K562 (cell line): Measurements from ENCODE around the gene MEFV. TPM values are rescaled to one million over a fixed set of nuclear protein-coding genes. Genes with fewer than 3 reads are reported as not detected.

ENCODE experiments used
- ARNT ChIP-seq, 2 experiments: fragments of 450-650 bp; IDR thresholded peaks; 2 replicates each; pipeline ENCODE4 v1.6.1; 2016; ENCODE audit warnings: mild to moderate bottlenecking in 1 of 2
- FOSL1 ChIP-seq: fragments of 200-800 bp; sonication (Bioruptor generic); conservative IDR thresholded peaks from 2 replicates; pipeline ENCODE4 v1.6.1; 2016; ENCODE audit warnings: missing genetic modification characterization, missing compliant biosample characterization
- HIVEP1 ChIP-seq: fragments of 250-450 bp; sonication (Bioruptor Pico); IDR thresholded peaks from 2 replicates; pipeline ENCODE4 v1.4.0; 2020; ENCODE audit warnings: mild to moderate bottlenecking
- JUN ChIP-seq, 2 experiments: sonication (generic) in 1 of 2; formaldehyde crosslinking in 1 of 2; IDR thresholded peaks; 2 replicates each; pipeline versions ENCODE4 v1.6.1 to v1.8.0; 2012 to 2022; ENCODE audit warnings: borderline replicate concordance in 2 of 2, mild to moderate bottlenecking in 2 of 2, improper control_type of control experiment in 1 of 2, low read depth in 1 of 2, low read length in 1 of 2, missing genetic modification reagents in 1 of 2
- POLR2G ChIP-seq: fragments of 200-400 bp; formaldehyde crosslinking; IDR thresholded peaks from 2 replicates; pipeline ENCODE4 v1.6.1; 2017; ENCODE audit warnings: low read depth, mild to moderate bottlenecking, antibody characterized with exemption, low read length, moderate library complexity
- POU5F1 ChIP-seq: fragments of 150-350 bp; IDR thresholded peaks from 2 replicates; pipeline ENCODE4 v1.6.1; 2014; ENCODE audit warnings: borderline replicate concordance, low read length, low read depth, mild to moderate bottlenecking; ENCODE audit not compliant: partially characterized antibody
- RBBP5 ChIP-seq: fragments of 200-600 bp; sonication (generic); IDR thresholded peaks from 2 replicates; pipeline ENCODE4 v1.6.1; 2012; ENCODE audit warnings: borderline replicate concordance, mild to moderate bottlenecking, low read length, control low read depth, inconsistent platforms; ENCODE audit not compliant: insufficient read depth, poor library complexity, severe bottlenecking
- SIX5 ChIP-seq, 2 experiments: IDR thresholded peaks; 2 replicates each; pipeline ENCODE4 v1.6.1; 2011; ENCODE audit warnings: low read length in 2 of 2, borderline replicate concordance in 1 of 2, low read depth in 1 of 2, mild to moderate bottlenecking in 1 of 2, moderate library complexity in 1 of 2; ENCODE audit not compliant: insufficient read depth in 1 of 2
- SMARCC2 ChIP-seq: fragments of 450-650 bp; IDR thresholded peaks from 2 replicates; pipeline ENCODE4 v1.6.1; 2017; ENCODE audit warnings: antibody characterized with exemption, moderate library complexity, mild to moderate bottlenecking, low read depth
- SMARCE1 ChIP-seq: fragments of 450-650 bp; IDR thresholded peaks from 2 replicates; pipeline ENCODE4 v1.7.1; 2016; ENCODE audit warnings: mild to moderate bottlenecking
- SNIP1 ChIP-seq: fragments of 450-650 bp; IDR thresholded peaks from 2 replicates; pipeline ENCODE4 v1.7.1; 2017; ENCODE audit warnings: low read depth, mild to moderate bottlenecking
- SREBF2 ChIP-seq: sonication (generic); formaldehyde crosslinking; IDR thresholded peaks from 2 replicates; pipeline ENCODE4 v1.4.0; 2020; ENCODE audit warnings: mild to moderate bottlenecking, missing genetic modification reagents
- TAF15 ChIP-seq: fragments of 200-400 bp; formaldehyde crosslinking; IDR thresholded peaks from 2 replicates; pipeline ENCODE4 v1.6.1; 2017; ENCODE audit warnings: mild to moderate bottlenecking, low read depth, low read length, moderate library complexity
- TCF7 ChIP-seq: sonication (generic); IDR thresholded peaks from 2 replicates; pipeline ENCODE4 v1.6.1; 2016; ENCODE audit warnings: antibody characterized with exemption, borderline replicate concordance
- TOE1 ChIP-seq, 2 experiments: fragments of 450-650 bp in 1 of 2; sonication (generic) in 1 of 2; formaldehyde crosslinking in 1 of 2; IDR thresholded peaks; 2 replicates each; pipeline versions ENCODE4 v1.7.1 to v1.8.0; 2016 to 2022; ENCODE audit warnings: borderline replicate concordance in 2 of 2, mild to moderate bottlenecking in 2 of 2, antibody characterized with exemption in 1 of 2, inconsistent platforms in 1 of 2, low read depth in 1 of 2, missing genetic modification reagents in 1 of 2, moderate library complexity in 1 of 2
- ZC3H11A ChIP-seq: IDR thresholded peaks from 2 replicates; pipeline ENCODE4 v1.6.1; 2012; ENCODE audit warnings: low read depth, low read length, improper control_type of control experiment
- ZKSCAN8 ChIP-seq: fragments of 200-800 bp; sonication (Bioruptor generic); IDR thresholded peaks from 2 replicates; pipeline ENCODE4 v1.6.1; 2016; ENCODE audit warnings: missing genetic modification characterization, missing compliant biosample characterization
- ZNF140 ChIP-seq: fragments of 250-450 bp; sonication (Bioruptor Pico); IDR thresholded peaks from 2 replicates; pipeline ENCODE4 v1.8.0; 2021; ENCODE audit warnings: moderate library complexity, mild to moderate bottlenecking, inconsistent platforms
- ZNF175 ChIP-seq: fragments of 200-800 bp; sonication (Bioruptor generic); IDR thresholded peaks from 2 replicates; pipeline ENCODE4 v1.6.1; 2016; ENCODE audit warnings: low read depth, mild to moderate bottlenecking, missing genetic modification characterization, missing compliant biosample characterization
- ZNF23 ChIP-seq: fragments of 250-450 bp; sonication (Bioruptor Pico); IDR thresholded peaks from 2 replicates; pipeline ENCODE4 v1.4.0; 2020; ENCODE audit warnings: mild to moderate bottlenecking
- polyA plus RNA-seq, 8 experiments: library from polyadenylated mRNA; depleted of rRNA in 4 of 8; stranded (reverse) in 5 of 8; unstranded in 3 of 8; fragments of >200 nt; fragmentation: Nextera tagmentation in 2 of 8; fragmentation: Illumina TruSeq in 1 of 8; extraction: Ambion mirVana in 2 of 8; extraction: Trizol in 1 of 8; gene quantifications; 2 replicates each; pipeline versions ENCODE4 v1.2.1 to v1.2.3, GENCODE V29; 2011 to 2014; ENCODE audit warnings: inconsistent platforms in 1 of 8, missing spikeins in 1 of 8
- total RNA-seq, 7 experiments: library from RNA; depleted of rRNA in 6 of 7; stranded (reverse); fragments of >200 nt in 6 of 7; fragmentation: Illumina TruSeq in 2 of 7; extraction: Trizol in 2 of 7; gene quantifications; 2 replicates each; pipeline versions ENCODE4 v1.2.1 to v1.2.3, GENCODE V29; 2011 to 2021; ENCODE audit warnings: low replicate concordance in 1 of 7
- TF ChIP-seq, protein P1 (sequence below): fragments of 450-650 bp; IDR thresholded peaks from 2 replicates; pipeline ENCODE4 v1.6.1; 2016; ENCODE audit warnings: missing biosample characterization, missing genetic modification characterization
- TF ChIP-seq, protein P2 (sequence below): fragments of 450-650 bp; formaldehyde crosslinking; IDR thresholded peaks from 2 replicates; pipeline ENCODE4 v1.4.0; 2020; ENCODE audit warnings: mild to moderate bottlenecking, moderate library complexity
- TF ChIP-seq, protein P3 (sequence below): fragments of 450-650 bp; formaldehyde crosslinking; conservative IDR thresholded peaks from 2 replicates; pipeline ENCODE4 v1.4.0; 2022; ENCODE audit warnings: mild to moderate bottlenecking, missing genetic modification characterization

Gene MEFV
- total and polyA plus RNA-seq, 9 of the 15 experiments (the other 6 are each of a cell fraction or from before 2014, with no cell fraction given) = 0.14 TPM; not detected in 8

DNA sequence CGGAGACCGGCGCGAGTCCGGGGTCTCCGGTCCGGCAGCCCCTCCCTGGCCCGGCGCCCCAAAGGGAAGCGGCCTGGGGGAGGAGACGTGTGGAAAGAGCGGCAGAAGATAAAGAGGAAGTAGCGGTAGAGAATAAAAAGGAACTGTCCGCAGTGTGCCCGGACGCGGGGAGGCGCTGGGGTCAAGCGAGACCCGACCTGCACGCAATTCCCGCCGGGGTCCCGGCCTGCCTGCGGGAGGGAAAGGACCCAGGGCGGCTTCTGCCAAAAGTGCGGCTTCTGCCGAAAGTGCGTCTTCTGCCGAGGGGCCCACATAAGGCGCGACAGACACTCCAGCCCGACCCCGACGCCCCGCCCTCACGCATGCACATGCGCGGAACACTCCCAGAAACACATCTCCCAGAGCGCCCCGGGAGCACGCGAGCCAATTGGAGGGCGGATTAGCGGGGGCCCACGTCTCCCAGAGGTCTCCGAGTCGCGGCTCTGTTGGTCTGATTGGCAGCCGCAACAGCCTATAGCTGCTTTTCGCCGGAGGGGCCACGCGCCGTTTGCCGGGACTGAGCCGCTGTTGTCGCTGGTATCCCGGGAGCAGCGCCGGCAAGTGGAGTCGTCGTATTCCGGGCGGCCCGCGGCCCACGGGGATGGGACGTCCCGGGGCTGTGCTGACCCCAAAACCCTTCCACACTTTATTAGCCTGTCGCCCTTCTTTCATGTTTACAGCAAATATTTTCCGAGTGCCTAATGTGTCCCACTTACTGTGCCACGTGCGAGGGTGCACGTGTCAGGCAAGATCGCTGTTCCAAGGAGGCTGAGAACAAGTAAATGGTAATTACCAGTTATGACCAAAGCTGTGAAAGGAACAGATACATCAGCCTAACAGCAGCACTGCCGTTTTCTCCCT is 8.0 kb upstream of the MEFV start (continued):
- no peak for TF ChIP-seq TAF15
- TF ChIP-seq FOSL1 (tag) = no peak; the same call in none of the 2 replicates
- TF ChIP-seq JUN (IDR thresholded peaks at IDR 0.05; ENCODE audit: borderline replicate concordance, low read depth, low read length) = no peak; the same call in 1 of the 2 replicates
- TF ChIP-seq JUN (CRISPR knock-in tag; IDR thresholded peaks at IDR 0.05; ENCODE audit: borderline replicate concordance) = 0 out of 2 replicates have a peak, but pooled peaks have one; percentile 47
- TF ChIP-seq SIX5 (IDR thresholded peaks at IDR 0.05; ENCODE audit: borderline replicate concordance in 1 of 2, insufficient read depth in 1 of 2, low read depth in 1 of 2, low read length in 2 of 2) = no peak
- no peak for TF ChIP-seq TCF7
- TF ChIP-seq SMARCE1 = no peak
- TF ChIP-seq ARNT (IDR thresholded peaks at IDR 0.05) = peak in 1 of 2 experiments; percentile 81; a peak in 2 of 4 replicates
- no peak for TF ChIP-seq ZNF140 (CRISPR knock-in tag)
- peak; percentile 81 for TF ChIP-seq RBBP5
- TF ChIP-seq ZKSCAN8 = no peak; the same call in none of the 2 replicates
- 0 out of 2 replicates have a peak, but pooled peaks have one; percentile 51 for TF ChIP-seq SREBF2 (CRISPR knock-in tag)
- no peak for TF ChIP-seq HIVEP1 (CRISPR knock-in tag)
- no peak for TF ChIP-seq ZC3H11A
- no peak for TF ChIP-seq ZNF23
- TF ChIP-seq, protein P1, sequence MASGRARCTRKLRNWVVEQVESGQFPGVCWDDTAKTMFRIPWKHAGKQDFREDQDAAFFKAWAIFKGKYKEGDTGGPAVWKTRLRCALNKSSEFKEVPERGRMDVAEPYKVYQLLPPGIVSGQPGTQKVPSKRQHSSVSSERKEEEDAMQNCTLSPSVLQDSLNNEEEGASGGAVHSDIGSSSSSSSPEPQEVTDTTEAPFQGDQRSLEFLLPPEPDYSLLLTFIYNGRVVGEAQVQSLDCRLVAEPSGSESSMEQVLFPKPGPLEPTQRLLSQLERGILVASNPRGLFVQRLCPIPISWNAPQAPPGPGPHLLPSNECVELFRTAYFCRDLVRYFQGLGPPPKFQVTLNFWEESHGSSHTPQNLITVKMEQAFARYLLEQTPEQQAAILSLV = no peak
- TF ChIP-seq POU5F1 = no peak
- TF ChIP-seq TOE1 (IDR thresholded peaks at IDR 0.05; ENCODE audit: borderline replicate concordance) = 0 out of 2 replicates have a peak, but pooled peaks have one; percentile 7
- no peak for TF ChIP-seq TOE1 (CRISPR knock-in tag; IDR thresholded peaks at IDR 0.05; ENCODE audit: borderline replicate concordance, low read depth)
- TF ChIP-seq POLR2G = peak; percentile 92
- TF ChIP-seq, protein P2, sequence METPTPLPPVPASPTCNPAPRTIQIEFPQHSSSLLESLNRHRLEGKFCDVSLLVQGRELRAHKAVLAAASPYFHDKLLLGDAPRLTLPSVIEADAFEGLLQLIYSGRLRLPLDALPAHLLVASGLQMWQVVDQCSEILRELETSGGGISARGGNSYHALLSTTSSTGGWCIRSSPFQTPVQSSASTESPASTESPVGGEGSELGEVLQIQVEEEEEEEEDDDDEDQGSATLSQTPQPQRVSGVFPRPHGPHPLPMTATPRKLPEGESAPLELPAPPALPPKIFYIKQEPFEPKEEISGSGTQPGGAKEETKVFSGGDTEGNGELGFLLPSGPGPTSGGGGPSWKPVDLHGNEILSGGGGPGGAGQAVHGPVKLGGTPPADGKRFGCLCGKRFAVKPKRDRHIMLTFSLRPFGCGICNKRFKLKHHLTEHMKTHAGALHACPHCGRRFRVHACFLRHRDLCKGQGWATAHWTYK (CRISPR knock-in tag) = no peak
- no peak for TF ChIP-seq SNIP1
- no peak for TF ChIP-seq SMARCC2
- TF ChIP-seq, protein P3, sequence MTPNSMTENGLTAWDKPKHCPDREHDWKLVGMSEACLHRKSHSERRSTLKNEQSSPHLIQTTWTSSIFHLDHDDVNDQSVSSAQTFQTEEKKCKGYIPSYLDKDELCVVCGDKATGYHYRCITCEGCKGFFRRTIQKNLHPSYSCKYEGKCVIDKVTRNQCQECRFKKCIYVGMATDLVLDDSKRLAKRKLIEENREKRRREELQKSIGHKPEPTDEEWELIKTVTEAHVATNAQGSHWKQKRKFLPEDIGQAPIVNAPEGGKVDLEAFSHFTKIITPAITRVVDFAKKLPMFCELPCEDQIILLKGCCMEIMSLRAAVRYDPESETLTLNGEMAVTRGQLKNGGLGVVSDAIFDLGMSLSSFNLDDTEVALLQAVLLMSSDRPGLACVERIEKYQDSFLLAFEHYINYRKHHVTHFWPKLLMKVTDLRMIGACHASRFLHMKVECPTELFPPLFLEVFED = no peak
- TF ChIP-seq ZNF175 (CRISPR knock-in tag) = peak; percentile 66; the same call in 1 of the 2 replicates
